Panc1 (cell line): Measurements from ENCODE around the gene HOXC11. TPM values are rescaled to one million over a fixed set of nuclear protein-coding genes. Genes with fewer than 3 reads are reported as not detected.

Experiments
- ATAC-seq: fragments of 200-7000 bp; cut with Tn5 transposase; 2 replicates; pipeline ENCODE4 v1.9.1; 2020; ENCODE audit warnings: mild to moderate bottlenecking, moderate library complexity
- BruUV-seq: library from RNA; stranded (reverse); fragments of 400-500 nt; replicated peaks from 2 replicates; lab custom pipeline; 2021; lab: Mats Ljungman, UMichigan
- CTCF ChIA-PET: fragments of 300-600 bp; sonication (Branson Sonifier 250); formaldehyde crosslinking; loops from one replicate; lab custom pipeline; 2022; ENCODE audit warnings: antibody characterized with exemption; lab: Charles Lee
- POLR2A ChIA-PET: fragments of 300-600 bp; sonication (Branson Sonifier 250); formaldehyde crosslinking; loops from one replicate; lab custom pipeline; 2022; ENCODE audit warnings: antibody characterized with exemption; lab: Charles Lee
- DNase-seq: peaks from one replicate; pipeline ENCODE4 v3.0.0-alpha.2; 2010; ENCODE audit warnings: low read depth, low spot score
- H3K27ac ChIP-seq: 2 replicates; pipeline ENCODE4 v1.5.1; 2011; ENCODE audit warnings: mild to moderate bottlenecking, low read length, inconsistent platforms
- H3K27me3 ChIP-seq: fragments of 200-500 bp; sonication (Bioruptor generic); 2 replicates; pipeline ENCODE4 v1.6.0; 2014; ENCODE audit warnings: low read length, inconsistent platforms; ENCODE audit not compliant: control insufficient read depth, insufficient read depth
- H3K36me3 ChIP-seq: fragments of 200-500 bp; sonication (Bioruptor generic); 2 replicates; pipeline ENCODE4 v1.5.1; 2014; ENCODE audit warnings: inconsistent platforms, mild to moderate bottlenecking, low read length, moderate library complexity; ENCODE audit not compliant: control insufficient read depth, insufficient read depth
- H3K4me1 ChIP-seq: 2 replicates; pipeline ENCODE4 v1.5.1; 2011; ENCODE audit warnings: inconsistent platforms, mild to moderate bottlenecking, low read length, moderate library complexity; ENCODE audit not compliant: control insufficient read depth, insufficient read depth
- H3K4me3 ChIP-seq, 2 experiments: 2 replicates each; pipeline ENCODE4 v1.5.1; 2011 to 2012; ENCODE audit warnings: low read depth in 2 of 2, low read length in 2 of 2, mild to moderate bottlenecking in 2 of 2, inconsistent platforms in 1 of 2, moderate library complexity in 1 of 2
- H3K9me3 ChIP-seq: fragments of 200-500 bp; sonication (Bioruptor generic); 2 replicates; pipeline ENCODE4 v1.5.1; 2014; ENCODE audit warnings: low read depth, mild to moderate bottlenecking, inconsistent platforms, low read length, moderate library complexity; ENCODE audit not compliant: control insufficient read depth, insufficient read depth
- CTCF ChIP-seq: fragments of 450-650 bp; IDR thresholded peaks from 2 replicates; pipeline ENCODE4 v1.5.1; 2017; ENCODE audit warnings: mild to moderate bottlenecking
- POLR2AphosphoS5 ChIP-seq: IDR thresholded peaks from 2 replicates; pipeline ENCODE4 v1.6.1; 2012; ENCODE audit warnings: mild to moderate bottlenecking, low read depth, low read length, moderate library complexity
- REST ChIP-seq, 2 experiments: IDR thresholded peaks; 2 replicates each; pipeline ENCODE4 v1.6.1; 2011 to 2012; ENCODE audit warnings: low read depth in 2 of 2, control low read depth in 1 of 2, low read length in 1 of 2, mild to moderate bottlenecking in 1 of 2, moderate library complexity in 1 of 2; ENCODE audit not compliant: insufficient read depth in 1 of 2
- SIN3A ChIP-seq: IDR thresholded peaks from 2 replicates; pipeline ENCODE4 v1.6.1; 2012; ENCODE audit warnings: low read depth, mild to moderate bottlenecking, low read length, moderate library complexity, borderline replicate concordance; ENCODE audit not compliant: insufficient read depth
- TCF7L2 ChIP-seq: IDR thresholded peaks from 2 replicates; pipeline ENCODE4 v1.6.1; 2011; ENCODE audit warnings: mild to moderate bottlenecking, low read depth, low read length, inconsistent platforms
- in situ Hi-C: cut with HindIII; loops from 2 replicates; pipeline ENCODE4 v1.10.0; 2016; ENCODE audit warnings: low sequenced_read_pairs, low pct_unique_long_range_greater_than_20kb
- intact Hi-C: fragments of 100-400 bp; cut with micrococcal nuclease; formaldehyde crosslinking; loops from one replicate; pipeline ENCODE4 v1.10.0; 2022; ENCODE audit not compliant: unreplicated experiment
- total RNA-seq: library from RNA; stranded (reverse); gene quantifications from one replicate; pipeline ENCODE4 v1.2.1, GENCODE V29; 2021; ENCODE audit not compliant: unreplicated experiment

HOXC11 gene
- total RNA-seq, 1 experiment from 2014 or later, result 17.0 TPM

DNA sequence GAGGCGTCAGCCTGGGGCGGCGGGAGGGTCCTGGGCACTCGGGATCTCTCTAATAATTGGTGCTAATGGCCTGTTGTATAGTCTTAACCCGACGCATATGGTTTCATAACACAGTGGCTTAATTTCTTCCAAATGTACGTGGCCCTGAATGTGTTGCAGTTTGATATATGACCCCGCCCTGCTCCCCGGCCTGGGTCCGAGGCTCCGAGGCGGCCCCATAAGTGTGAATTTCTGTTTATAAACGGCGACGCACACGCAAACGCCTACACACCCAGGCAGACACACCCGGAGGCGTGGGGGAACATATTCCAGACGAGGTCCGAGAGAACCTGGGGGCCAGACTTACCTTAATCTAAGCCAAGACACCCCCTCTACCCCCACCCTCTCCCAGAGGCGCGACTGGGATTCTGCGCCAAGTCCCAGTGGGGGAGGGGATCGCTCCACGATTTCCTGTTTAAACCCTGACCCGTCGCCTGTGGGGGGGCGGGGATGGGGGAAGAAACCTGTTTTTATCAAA lies 45.6 kb downstream of the HOXC11 start:
- ATAC-seq, result peak; percentile 23
- Histone ChIP-seq H3K9me3 (no peaks in the 10 kb centered on the region), H3K27me3 (no peaks in the 10 kb centered on the region), H3K36me3 (peaks cover 2% of the 10 kb centered on the region; the same call in 1 of the 2 replicates), H3K4me3 (peak overlapping the region; percentile 72 to 91), H3K4me1 (peaks cover 60% of the 10 kb centered on the region), H3K27ac (peak overlapping the region; percentile 94)
- intact Hi-C loops, result no loop called here
- TF ChIP-seq POLR2AphosphoS5, result peak; percentile 76
- peak; percentile 53; the same call in 1 of the 2 replicates for TF ChIP-seq SIN3A
- no peak for TF ChIP-seq CTCF
- 0 out of 4 replicates have a peak, but pooled peaks of 1 of the 2 experiments have one; percentile 11 for TF ChIP-seq REST (IDR thresholded peaks at IDR 0.05; ENCODE audit: insufficient read depth in 1 of 2, low read depth in 2 of 2, low read length in 1 of 2)
- no peak for TF ChIP-seq TCF7L2
- in situ Hi-C loops, result no loop called here
- BruUV-seq, result no TSS peak
- ChIA-PET CTCF (interaction anchor here (1.1 kb wide), 1 partner anchor 13 kb away, joined by 3 read pairs; no protein-coding TSS in a partner anchor), POLR2A (no interaction called here)
- DNase-seq, result no peak

DNA sequence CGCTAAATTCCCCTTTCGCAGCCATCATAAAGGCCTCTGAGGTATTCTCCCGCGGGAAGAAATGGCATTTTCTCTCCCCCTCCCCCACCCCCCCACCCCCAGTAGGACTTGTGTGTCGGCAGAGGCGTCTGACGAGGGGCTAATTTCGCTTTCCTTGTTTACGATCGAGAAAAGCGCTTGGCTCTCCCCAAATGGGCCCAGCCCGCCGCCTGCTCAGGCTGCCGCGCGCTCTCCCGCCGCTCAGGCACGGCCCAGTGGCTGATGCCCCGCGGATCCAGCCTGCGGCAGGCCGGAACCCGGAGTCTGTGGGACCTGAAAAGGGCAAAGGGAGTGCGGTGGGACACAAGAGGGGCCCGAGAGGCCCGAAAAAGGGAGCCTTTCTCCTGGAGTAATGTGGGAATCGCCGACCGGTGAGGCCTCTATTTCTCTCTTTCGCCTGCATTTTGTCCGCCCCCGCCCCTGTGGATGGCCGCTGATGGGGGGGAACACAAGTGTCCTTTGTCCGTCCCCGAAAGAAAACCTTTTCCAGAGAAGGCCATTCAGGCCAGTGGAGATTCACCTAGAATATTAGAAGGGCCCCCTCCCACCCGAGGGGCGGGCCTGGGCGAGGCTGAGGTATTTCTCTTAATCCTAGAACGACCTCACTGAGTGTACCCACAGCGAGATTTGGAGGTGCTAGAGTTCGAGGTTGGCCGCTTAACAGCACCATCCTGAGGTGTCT lies 46.3 kb downstream of the HOXC11 start:
- H3K27ac ChIP-seq, result peak overlapping the region; percentile 95
- in situ Hi-C loops, result no loop called here
- intact Hi-C loops, result no loop called here
- peaks cover 2% of the 10 kb centered on the region; the same call in 1 of the 2 replicates for H3K36me3 ChIP-seq
- ATAC-seq (no peak), DNase-seq (no peak)
- TF ChIP-seq POLR2AphosphoS5 (peak; percentile 68; the same call in 1 of the 2 replicates), REST (IDR thresholded peaks at IDR 0.05; ENCODE audit: insufficient read depth in 1 of 2, low read depth in 2 of 2, low read length in 1 of 2) (no peak)
- H3K4me1 ChIP-seq, result peaks cover 60% of the 10 kb centered on the region
- H3K9me3 ChIP-seq, result no peaks in the 10 kb centered on the region
- CTCF ChIA-PET, result no interaction called here
- POLR2A ChIA-PET, result no interaction called here
- H3K27me3 ChIP-seq, result no peaks in the 10 kb centered on the region
- peak overlapping the region; percentile 72 to 91 for H3K4me3 ChIP-seq
- BruUV-seq, result no TSS peak
